Astrocyte (in vitro differentiated cells and primary cell): Measurements from ENCODE around the gene UBE2D2. TPM values are rescaled to one million over a fixed set of nuclear protein-coding genes. Genes with fewer than 3 reads are reported as not detected.
"Not testable (repeated sequence)": the region's sequence is repeated elsewhere in the genome, so short reads cannot be mapped to it uniquely, and the experiment has no call there.

Source experiments
- DNase-seq: peaks from one replicate; pipeline ENCODE4 v3.0.0-alpha.2; 2010; ENCODE audit warnings: low read depth
- FAIRE-seq: peaks from 2 replicates; lab custom pipeline; 2011; peaks lifted over from hg19 to GRCh38; lab: Jason Lieb, UNC
- H2AFZ ChIP-seq: 2 replicates; pipeline ENCODE4 v1.6.0; 2012; ENCODE audit warnings: low read depth, low read length, inconsistent platforms
- H3K27ac ChIP-seq: 2 replicates; pipeline ENCODE4 v1.5.1; 2011; ENCODE audit warnings: low read depth, low read length, inconsistent platforms
- H3K27me3 ChIP-seq: 2 replicates; pipeline ENCODE4 v1.6.0; 2011; ENCODE audit warnings: low read length, inconsistent platforms; ENCODE audit not compliant: insufficient read depth
- H3K36me3 ChIP-seq: 2 replicates; pipeline ENCODE4 v1.5.1; 2011; ENCODE audit warnings: low read length, inconsistent platforms; ENCODE audit not compliant: insufficient read depth
- H3K4me1 ChIP-seq: 2 replicates; pipeline ENCODE4 v1.5.1; 2011; ENCODE audit warnings: low read length, inconsistent platforms; ENCODE audit not compliant: insufficient read depth
- H3K4me2 ChIP-seq: 2 replicates; pipeline ENCODE4 v1.6.0; 2012; ENCODE audit warnings: low read length, inconsistent platforms
- H3K4me3 ChIP-seq: 2 replicates; pipeline ENCODE4 v1.5.1; 2011; ENCODE audit warnings: low read depth, mild to moderate bottlenecking, low read length, inconsistent platforms; ENCODE audit not compliant: insufficient read depth
- H3K79me2 ChIP-seq: 2 replicates; pipeline ENCODE4 v1.6.0; 2012; ENCODE audit warnings: mild to moderate bottlenecking, low read length, inconsistent platforms; ENCODE audit not compliant: insufficient read depth
- H3K9ac ChIP-seq: 2 replicates; pipeline ENCODE4 v1.6.0; 2012; ENCODE audit warnings: mild to moderate bottlenecking, low read length, inconsistent platforms
- H3K9me3 ChIP-seq: 2 replicates; pipeline ENCODE4 v1.5.1; 2012; ENCODE audit warnings: low read depth, mild to moderate bottlenecking, low read length, inconsistent platforms; ENCODE audit not compliant: insufficient read depth
- H4K20me1 ChIP-seq: 2 replicates; pipeline ENCODE4 v1.6.0; 2012; ENCODE audit warnings: low read length, inconsistent platforms; ENCODE audit not compliant: insufficient read depth
- H3K27ac Mint-ChIP-seq: one replicate; pipeline ENCODE4 v1.8.0; 2021; ENCODE audit warnings: mild to moderate bottlenecking, mixed read lengths; ENCODE audit not compliant: unreplicated experiment
- H3K27me3 Mint-ChIP-seq: one replicate; pipeline ENCODE4 v1.8.0; 2021; ENCODE audit warnings: low read depth, mixed read lengths; ENCODE audit not compliant: unreplicated experiment
- H3K36me3 Mint-ChIP-seq: one replicate; pipeline ENCODE4 v1.8.0; 2021; ENCODE audit warnings: low read depth, mixed read lengths; ENCODE audit not compliant: unreplicated experiment
- H3K4me1 Mint-ChIP-seq: one replicate; pipeline ENCODE4 v1.8.0; 2021; ENCODE audit warnings: low read depth, mixed read lengths; ENCODE audit not compliant: unreplicated experiment
- H3K4me3 Mint-ChIP-seq: one replicate; pipeline ENCODE4 v1.8.0; 2021; ENCODE audit warnings: mild to moderate bottlenecking, moderate library complexity, mixed read lengths; ENCODE audit not compliant: unreplicated experiment
- H3K9me3 Mint-ChIP-seq: one replicate; pipeline ENCODE4 v1.8.0; 2021; ENCODE audit warnings: mild to moderate bottlenecking, mixed read lengths; ENCODE audit not compliant: unreplicated experiment
- EZH2 ChIP-seq: IDR thresholded peaks from 2 replicates; pipeline ENCODE4 v1.6.1; 2012; ENCODE audit warnings: mild to moderate bottlenecking, low read length, inconsistent platforms; ENCODE audit not compliant: insufficient read depth
- total RNA-seq: library from RNA; stranded (reverse); gene quantifications from 2 replicates; pipeline ENCODE4 v1.2.1, GENCODE V29; 2021
- TF ChIP-seq, protein P1 (sequence below): IDR thresholded peaks from 2 replicates; pipeline ENCODE4 v1.5.1; 2011; ENCODE audit warnings: low read depth, mild to moderate bottlenecking, inconsistent platforms, low read length, moderate library complexity; ENCODE audit not compliant: insufficient read depth

Gene UBE2D2
- total RNA-seq, 1 donor from 2014 or later = 169 TPM

DNA sequence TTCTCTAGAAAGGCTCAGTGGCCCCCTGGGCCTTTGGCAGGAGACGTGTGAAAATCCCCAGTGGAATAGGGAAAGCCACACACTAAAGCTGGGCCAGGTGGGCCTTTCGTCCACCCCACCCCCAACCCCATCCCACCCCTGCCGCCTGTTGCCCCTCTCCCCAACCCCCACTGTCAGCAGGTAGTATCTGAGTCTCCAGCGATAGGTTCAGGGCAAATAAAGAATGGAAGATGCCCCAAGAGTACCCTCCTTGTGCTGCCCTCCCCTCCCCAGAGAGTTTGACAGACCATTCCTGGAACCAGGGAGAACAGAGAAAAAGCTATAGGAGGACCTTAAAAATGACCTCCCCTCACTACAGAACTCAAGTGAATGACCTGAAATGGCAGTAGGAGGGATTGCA is 36.7 kb upstream of the UBE2D2 start:
- no peak overlapping the region for H3K4me2 ChIP-seq
- H3K9me3 ChIP-seq = no peaks in the 10 kb centered on the region
- Mint-ChIP-seq H3K27ac (no peak overlapping the region), H3K4me3 (no peak overlapping the region), H3K27me3 (peaks cover 17% of the 10 kb centered on the region), H3K4me1 (no peaks in the 10 kb centered on the region), H3K9me3 (no peaks in the 10 kb centered on the region), H3K36me3 (no peaks in the 10 kb centered on the region)
- no peak overlapping the region for H3K4me3 ChIP-seq
- no peak overlapping the region for H3K9ac ChIP-seq
- FAIRE-seq (no peak), DNase-seq (no peak)
- no peak overlapping the region for H2AFZ ChIP-seq
- H3K79me2 ChIP-seq = no peaks in the 10 kb centered on the region
- no peaks in the 10 kb centered on the region for H3K36me3 ChIP-seq
- no peak for TF ChIP-seq EZH2
- TF ChIP-seq, protein P1, sequence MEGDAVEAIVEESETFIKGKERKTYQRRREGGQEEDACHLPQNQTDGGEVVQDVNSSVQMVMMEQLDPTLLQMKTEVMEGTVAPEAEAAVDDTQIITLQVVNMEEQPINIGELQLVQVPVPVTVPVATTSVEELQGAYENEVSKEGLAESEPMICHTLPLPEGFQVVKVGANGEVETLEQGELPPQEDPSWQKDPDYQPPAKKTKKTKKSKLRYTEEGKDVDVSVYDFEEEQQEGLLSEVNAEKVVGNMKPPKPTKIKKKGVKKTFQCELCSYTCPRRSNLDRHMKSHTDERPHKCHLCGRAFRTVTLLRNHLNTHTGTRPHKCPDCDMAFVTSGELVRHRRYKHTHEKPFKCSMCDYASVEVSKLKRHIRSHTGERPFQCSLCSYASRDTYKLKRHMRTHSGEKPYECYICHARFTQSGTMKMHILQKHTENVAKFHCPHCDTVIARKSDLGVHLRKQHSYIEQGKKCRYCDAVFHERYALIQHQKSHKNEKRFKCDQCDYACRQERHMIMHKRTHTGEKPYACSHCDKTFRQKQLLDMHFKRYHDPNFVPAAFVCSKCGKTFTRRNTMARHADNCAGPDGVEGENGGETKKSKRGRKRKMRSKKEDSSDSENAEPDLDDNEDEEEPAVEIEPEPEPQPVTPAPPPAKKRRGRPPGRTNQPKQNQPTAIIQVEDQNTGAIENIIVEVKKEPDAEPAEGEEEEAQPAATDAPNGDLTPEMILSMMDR = no peak
- no peaks in the 10 kb centered on the region for H4K20me1 ChIP-seq
- no peak overlapping the region for H3K27ac ChIP-seq
- H3K4me1 ChIP-seq = no peaks in the 10 kb centered on the region
- no peaks in the 10 kb centered on the region for H3K27me3 ChIP-seq

GRCh38 chr5:139524940-139525585 is 36.1 kb upstream of the UBE2D2 start:
- peaks cover 17% of the 10 kb centered on the region for H3K27me3 Mint-ChIP-seq
- peaks cover 1% of the 10 kb centered on the region for H3K9me3 Mint-ChIP-seq
- H3K9ac ChIP-seq = no peak overlapping the region
- no peak overlapping the region for H3K27ac ChIP-seq
- no peaks in the 10 kb centered on the region for H4K20me1 ChIP-seq
- no peak overlapping the region for H2AFZ ChIP-seq
- H3K79me2 ChIP-seq = no peaks in the 10 kb centered on the region
- H3K27me3 ChIP-seq = no peaks in the 10 kb centered on the region
- H3K36me3 ChIP-seq = no peaks in the 10 kb centered on the region
- no peaks in the 10 kb centered on the region for H3K9me3 ChIP-seq
- H3K27ac Mint-ChIP-seq = no peak overlapping the region
- H3K4me1 ChIP-seq = no peaks in the 10 kb centered on the region
- H3K36me3 Mint-ChIP-seq = no peaks in the 10 kb centered on the region
- no peak overlapping the region for H3K4me2 ChIP-seq
- no peaks in the 10 kb centered on the region for H3K4me1 Mint-ChIP-seq
- DNase-seq (no peak), FAIRE-seq (no peak)
- H3K4me3 ChIP-seq = no peak overlapping the region
- no peak overlapping the region for H3K4me3 Mint-ChIP-seq
- TF ChIP-seq, protein P1 = no peak
- no peak for TF ChIP-seq EZH2

- not testable (repeated sequence) for H3K36me3 ChIP-seq, H3K9ac ChIP-seq, H3K9me3 Mint-ChIP-seq, H3K4me3 ChIP-seq, FAIRE-seq, H3K27ac ChIP-seq, H3K9me3 ChIP-seq, H3K4me1 ChIP-seq, H3K4me1 Mint-ChIP-seq, H3K27ac Mint-ChIP-seq, H4K20me1 ChIP-seq, DNase-seq, H3K36me3 Mint-ChIP-seq, H3K27me3 ChIP-seq, H3K79me2 ChIP-seq, H3K4me2 ChIP-seq, H3K4me3 Mint-ChIP-seq, H2AFZ ChIP-seq
- peaks cover 17% of the 10 kb centered on the region for H3K27me3 Mint-ChIP-seq
These were observed 35.4 kb upstream of the UBE2D2 start for GRCh38 chr5:139525586-139526308.

GRCh38 chr5:139526309-139527089 is 34.6 kb upstream of the UBE2D2 start:
- not testable (repeated sequence) for H3K4me3 Mint-ChIP-seq, H3K36me3 ChIP-seq, DNase-seq, H3K9ac ChIP-seq, H3K27ac Mint-ChIP-seq, H3K27me3 ChIP-seq, H3K36me3 Mint-ChIP-seq, H2AFZ ChIP-seq, H3K79me2 ChIP-seq, H4K20me1 ChIP-seq, H3K4me2 ChIP-seq, H3K9me3 ChIP-seq, H3K4me3 ChIP-seq, H3K4me1 ChIP-seq, H3K27ac ChIP-seq, FAIRE-seq, H3K4me1 Mint-ChIP-seq
- Mint-ChIP-seq H3K27me3 (peaks cover 17% of the 10 kb centered on the region), H3K9me3 (peaks cover 13% of the 10 kb centered on the region)
